OCI-LY1 (cell line): Measurements from ENCODE around the gene PPT2.

Experiments used
- H2AFZ ChIP-seq: fragments of 200-600 bp; sonication (generic), shearing (Covaris generic); 2 replicates; pipeline ENCODE4 v1.6.0; 2014; ENCODE audit warnings: antibody characterized with exemption, mild to moderate bottlenecking, low read length
- H3F3A ChIP-seq: fragments of 200-600 bp; sonication (generic), shearing (Covaris generic); 2 replicates; pipeline ENCODE4 v1.6.0; 2014; ENCODE audit warnings: mild to moderate bottlenecking, antibody characterized with exemption, low read length, moderate library complexity; ENCODE audit not compliant: insufficient read depth
- H3K27ac ChIP-seq: fragments of 200-600 bp; sonication (generic); 2 replicates; pipeline ENCODE4 v1.5.1; 2014; ENCODE audit warnings: low read length, mixed run types, mild to moderate bottlenecking, low read depth; ENCODE audit not compliant: poor library complexity, severe bottlenecking
- H3K27me3 ChIP-seq: fragments of 200-600 bp; sonication (generic); 2 replicates; pipeline ENCODE4 v1.6.0; 2014; ENCODE audit warnings: antibody characterized with exemption, mild to moderate bottlenecking, low read length, moderate library complexity; ENCODE audit not compliant: insufficient read depth
- H3K36me3 ChIP-seq: fragments of 200-600 bp; sonication (generic); 2 replicates; pipeline ENCODE4 v1.6.1; 2014; ENCODE audit warnings: mild to moderate bottlenecking, antibody characterized with exemption, low read length, moderate library complexity, mixed read lengths; ENCODE audit not compliant: insufficient read depth
- H3K4me1 ChIP-seq: fragments of 200-600 bp; sonication (generic); 2 replicates; pipeline ENCODE4 v1.5.1; 2014; ENCODE audit warnings: mild to moderate bottlenecking, low read length, moderate library complexity; ENCODE audit not compliant: insufficient read depth, severe bottlenecking
- H3K4me2 ChIP-seq: fragments of 200-600 bp; sonication (generic), shearing (Covaris generic); 2 replicates; pipeline ENCODE4 v1.6.1; 2014; ENCODE audit warnings: low read length
- H3K4me3 ChIP-seq: fragments of 200-600 bp; sonication (generic); 2 replicates; pipeline ENCODE4 v1.5.1; 2014; ENCODE audit warnings: low read length, low read depth, mild to moderate bottlenecking, mixed read lengths; ENCODE audit not compliant: poor library complexity, severe bottlenecking
- H3K79me2 ChIP-seq: fragments of 200-600 bp; shearing (Covaris generic); 2 replicates; pipeline ENCODE4 v1.6.1; 2016; ENCODE audit warnings: mixed run types, low read length, mixed read lengths; ENCODE audit not compliant: insufficient read depth
- H3K9ac ChIP-seq: fragments of 200-600 bp; sonication (generic), shearing (Covaris generic); 2 replicates; pipeline ENCODE4 v1.6.1; 2014; ENCODE audit warnings: mild to moderate bottlenecking, low read length, mixed read lengths
- H3K9me2 ChIP-seq: fragments of 200-600 bp; sonication (generic), shearing (Covaris generic); 2 replicates; pipeline ENCODE4 v1.6.1; 2014; ENCODE audit warnings: low read depth, mild to moderate bottlenecking, low read length, mixed read lengths
- H3K9me3 ChIP-seq: fragments of 200-600 bp; shearing (Covaris generic); 2 replicates; pipeline ENCODE4 v1.6.1; 2014; ENCODE audit warnings: low read length, mixed read lengths
- H4K20me1 ChIP-seq: fragments of 200-600 bp; sonication (generic), shearing (Covaris generic); 2 replicates; pipeline ENCODE4 v1.6.0; 2016; ENCODE audit warnings: mild to moderate bottlenecking, low read length; ENCODE audit not compliant: insufficient read depth
- CTCF ChIP-seq: fragments of 200-600 bp; sonication (generic), shearing (Covaris generic); IDR thresholded peaks from 2 replicates; pipeline ENCODE4 v1.5.1; 2017; ENCODE audit warnings: mild to moderate bottlenecking, antibody characterized with exemption, low read length, moderate library complexity, mixed read lengths
- EZH2 ChIP-seq: fragments of 200-600 bp; sonication (generic), shearing (Covaris generic); IDR thresholded peaks from 2 replicates; pipeline ENCODE4 v1.8.0; 2017; ENCODE audit warnings: borderline replicate concordance, mixed run types, mild to moderate bottlenecking, antibody characterized with exemption, low read length, moderate library complexity, mixed read lengths

The PPT2 gene

DNA sequence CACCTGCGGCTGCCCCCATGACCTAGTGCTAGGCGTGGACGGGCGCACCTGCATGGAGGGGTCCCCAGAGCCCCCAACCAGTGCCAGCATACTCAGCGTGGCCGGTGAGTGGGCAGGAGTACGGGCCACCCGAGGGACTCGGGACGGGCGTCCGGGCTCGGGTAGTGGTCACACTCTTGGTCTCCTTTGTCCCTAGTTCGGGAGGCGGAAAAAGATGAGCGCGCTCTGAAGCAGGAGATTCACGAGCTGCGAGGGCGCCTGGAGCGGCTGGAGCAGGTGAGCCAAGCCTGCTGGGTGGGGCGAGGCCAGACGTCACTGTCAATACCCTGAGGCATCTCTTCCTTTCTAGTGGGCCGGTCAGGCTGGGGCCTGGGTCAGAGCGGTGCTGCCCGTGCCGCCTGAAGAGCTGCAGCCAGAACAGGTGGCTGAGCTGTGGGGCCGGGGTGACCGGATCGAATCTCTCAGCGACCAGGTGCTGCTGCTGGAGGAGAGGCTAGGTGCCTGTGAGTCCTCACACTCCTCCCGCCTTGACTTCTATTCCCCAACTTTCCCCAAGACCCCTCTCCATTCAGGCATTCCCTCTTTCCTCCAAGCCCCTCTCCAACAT, 13.3 kb downstream of the PPT2 start:
- no peak overlapping the region for H3K27ac ChIP-seq

GRCh38 chr6:32167761-32168262, 13.9 kb downstream of the PPT2 start:
- H3K9me2 ChIP-seq, result no peaks in the 10 kb centered on the region
- no peaks in the 10 kb centered on the region for H3F3A ChIP-seq
- TF ChIP-seq CTCF (no peak), EZH2 (no peak)
- H3K27me3 ChIP-seq, result no peaks in the 10 kb centered on the region
- no peak overlapping the region for H3K4me2 ChIP-seq
- H3K4me1 ChIP-seq, result peaks cover 26% of the 10 kb centered on the region
- no peak overlapping the region for H2AFZ ChIP-seq
- H4K20me1 ChIP-seq, result no peaks in the 10 kb centered on the region
- H3K27ac ChIP-seq, result peak overlapping the region; percentile 56
- H3K9ac ChIP-seq, result peak overlapping the region; percentile 1; the same call in 1 of the 2 replicates
- no peaks in the 10 kb centered on the region for H3K79me2 ChIP-seq
- H3K9me3 ChIP-seq, result no peaks in the 10 kb centered on the region
- peaks cover 37% of the 10 kb centered on the region; the same call in 1 of the 2 replicates for H3K36me3 ChIP-seq
- no peak overlapping the region for H3K4me3 ChIP-seq

More for the DNA sequence above, 13.3 kb downstream of the PPT2 start:
- no peaks in the 10 kb centered on the region for H3K79me2 ChIP-seq
- H3F3A ChIP-seq, result no peaks in the 10 kb centered on the region
- peaks cover 23% of the 10 kb centered on the region for H3K4me1 ChIP-seq
- no peaks in the 10 kb centered on the region for H3K9me2 ChIP-seq
- H3K9ac ChIP-seq, result no peak overlapping the region
- TF ChIP-seq EZH2 (no peak), CTCF (no peak)
- H3K27me3 ChIP-seq, result no peaks in the 10 kb centered on the region
- no peak overlapping the region for H3K4me3 ChIP-seq
- H3K4me2 ChIP-seq, result peak overlapping the region; percentile 69; the same call in 1 of the 2 replicates
- no peak overlapping the region for H2AFZ ChIP-seq
- no peaks in the 10 kb centered on the region for H3K9me3 ChIP-seq
- peaks cover 37% of the 10 kb centered on the region; the same call in 1 of the 2 replicates for H3K36me3 ChIP-seq
- H4K20me1 ChIP-seq, result no peaks in the 10 kb centered on the region

GRCh38 chr6:32168350-32168749, 14.4 kb downstream of the PPT2 start:
- TF ChIP-seq EZH2, result no peak
- no peak for TF ChIP-seq CTCF
- no peaks in the 10 kb centered on the region for H3K79me2 ChIP-seq
- H3K9me3 ChIP-seq, result no peaks in the 10 kb centered on the region
- H3K9me2 ChIP-seq, result no peaks in the 10 kb centered on the region
- peaks cover 37% of the 10 kb centered on the region; the same call in 1 of the 2 replicates for H3K36me3 ChIP-seq
- H2AFZ ChIP-seq, result no peak overlapping the region
- no peaks in the 10 kb centered on the region for H4K20me1 ChIP-seq
- H3K27ac ChIP-seq, result peak overlapping the region; percentile 56
- H3K9ac ChIP-seq, result no peak overlapping the region; the same call in 1 of the 2 replicates
- no peaks in the 10 kb centered on the region for H3F3A ChIP-seq
- H3K4me2 ChIP-seq, result no peak overlapping the region
- H3K4me3 ChIP-seq, result no peak overlapping the region
- no peaks in the 10 kb centered on the region for H3K27me3 ChIP-seq
- peaks cover 31% of the 10 kb centered on the region for H3K4me1 ChIP-seq
